HG02970 (cell line): ENCODE measurements around the gene TAOK1.

Experiments used
- ATAC-seq: cut with Tn5 transposase; IDR thresholded peaks from one replicate; pipeline ENCODE4 v1.9.1; 2021; ENCODE audit warnings: mild to moderate bottlenecking, moderate library complexity, moderate number of reproducible peaks; ENCODE audit not compliant: unreplicated experiment, low FRiP score

TAOK1 gene

DNA sequence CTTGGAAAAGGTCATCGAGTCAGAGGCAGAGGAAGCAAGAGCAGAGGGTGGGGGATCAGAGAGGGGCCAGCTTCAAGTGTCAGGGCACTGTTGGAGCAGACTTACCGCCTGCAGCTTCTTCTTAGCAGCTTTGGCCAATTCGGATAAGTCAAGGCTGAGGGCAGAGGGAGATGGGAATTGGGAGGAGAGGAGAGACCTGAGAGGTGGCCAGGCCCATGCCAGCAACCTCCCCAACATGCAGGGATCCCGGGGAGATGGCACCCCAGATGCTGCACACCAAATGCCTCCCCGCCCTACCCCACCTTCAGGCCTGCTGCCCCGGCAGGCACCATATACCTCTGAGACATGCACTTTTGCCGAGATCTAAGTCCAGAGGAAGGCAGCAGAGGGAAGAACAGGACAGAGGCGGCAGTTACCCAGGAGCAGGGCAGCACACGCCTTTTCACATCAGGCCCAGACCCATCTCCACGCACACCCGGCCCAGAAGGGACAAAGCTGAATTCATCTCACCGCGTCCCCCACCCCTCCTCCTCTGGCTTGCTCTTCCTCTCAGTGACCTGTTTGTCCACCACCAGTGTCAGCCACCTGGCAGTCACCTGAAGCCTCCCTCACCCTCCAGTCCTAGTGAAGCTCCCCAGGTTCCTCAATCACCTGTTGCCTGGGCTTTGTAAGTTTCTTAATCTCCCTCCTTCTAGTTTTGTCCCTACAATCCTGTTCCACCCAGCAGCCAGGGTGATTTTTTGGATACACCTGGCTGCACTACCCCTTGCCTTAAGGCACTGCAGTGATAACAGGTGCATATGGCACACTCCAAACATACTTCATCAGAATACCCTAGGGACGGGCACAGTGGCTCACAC, 188.7 kb downstream of the TAOK1 start:
- no peak for ATAC-seq

DNA sequence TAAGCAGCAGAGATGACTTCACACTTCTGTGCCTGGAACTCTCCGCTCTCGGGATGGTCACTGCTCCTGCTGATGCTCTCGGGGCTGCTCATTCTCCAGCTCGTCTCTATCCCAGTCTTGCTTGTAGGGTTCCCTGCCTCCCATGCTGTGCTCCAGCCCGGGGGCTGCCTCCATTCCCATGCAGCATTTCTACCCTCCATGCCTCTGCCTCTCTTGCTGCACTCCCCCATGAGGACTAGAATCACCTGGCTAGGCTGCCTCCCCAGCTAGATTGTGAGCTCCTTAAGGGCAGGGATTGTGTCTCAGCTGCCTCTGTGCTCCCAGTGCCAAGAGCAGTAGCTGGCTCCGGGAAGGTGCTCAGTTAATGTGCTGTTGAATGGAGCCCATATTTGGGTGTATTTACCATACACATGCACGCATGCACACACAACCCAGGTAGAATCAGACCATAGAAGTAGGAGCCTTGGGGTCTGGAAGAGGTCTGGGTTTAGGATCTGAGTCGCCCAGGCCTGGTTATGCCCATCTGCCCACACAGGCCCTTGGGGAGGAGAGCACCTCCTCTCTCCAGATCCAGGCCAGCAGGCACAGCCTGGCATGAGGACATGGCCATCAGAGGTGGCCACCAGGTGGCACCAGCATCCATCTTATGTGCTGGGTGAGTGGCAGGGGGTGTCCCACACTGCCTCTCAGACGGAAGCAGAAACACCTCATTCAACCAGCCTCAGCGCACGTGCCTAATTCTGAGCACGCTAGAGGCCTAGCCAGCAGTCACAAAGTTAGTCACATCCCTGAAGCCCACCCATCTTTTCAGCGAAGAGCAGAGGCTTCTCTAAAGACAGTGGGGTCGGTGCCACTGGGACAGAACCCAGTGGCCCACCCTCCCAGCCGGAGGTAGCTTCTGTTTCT, 190.0 kb downstream of the TAOK1 start:
- peak; percentile 71 for ATAC-seq

DNA sequence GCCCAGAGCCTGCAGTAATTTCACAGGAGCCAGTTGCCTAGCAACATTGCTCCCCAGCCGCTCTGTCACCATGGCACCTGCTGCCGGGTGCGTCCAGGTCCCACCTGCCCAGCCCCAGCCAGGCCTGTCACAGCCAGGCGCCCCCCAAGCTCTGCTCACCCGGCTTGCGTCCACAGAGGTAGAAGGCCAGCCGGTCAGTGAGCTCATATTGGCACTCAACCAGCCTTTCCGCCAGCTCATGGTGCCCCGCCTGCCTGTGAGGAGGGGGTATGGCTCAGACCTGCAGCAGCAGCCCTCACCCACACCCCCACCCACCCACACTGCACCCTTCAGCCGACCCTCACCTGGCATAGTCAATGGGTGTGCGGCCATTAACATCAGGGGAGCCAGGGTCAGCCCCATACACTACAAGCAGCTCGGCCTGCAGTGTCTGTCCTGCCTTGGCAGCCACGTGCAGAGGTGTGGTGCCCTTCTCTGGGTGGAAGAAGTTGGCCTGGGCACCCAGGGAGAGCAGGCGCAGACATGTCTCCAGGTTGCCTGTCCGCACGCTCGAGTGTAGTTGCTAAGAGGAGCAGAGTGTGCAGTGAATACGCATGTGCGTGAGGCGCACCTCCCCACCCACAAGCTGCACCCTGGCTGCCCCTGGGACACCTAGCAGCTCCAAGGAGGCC, 191.6 kb downstream of the TAOK1 start:
- no peak for ATAC-seq

DNA sequence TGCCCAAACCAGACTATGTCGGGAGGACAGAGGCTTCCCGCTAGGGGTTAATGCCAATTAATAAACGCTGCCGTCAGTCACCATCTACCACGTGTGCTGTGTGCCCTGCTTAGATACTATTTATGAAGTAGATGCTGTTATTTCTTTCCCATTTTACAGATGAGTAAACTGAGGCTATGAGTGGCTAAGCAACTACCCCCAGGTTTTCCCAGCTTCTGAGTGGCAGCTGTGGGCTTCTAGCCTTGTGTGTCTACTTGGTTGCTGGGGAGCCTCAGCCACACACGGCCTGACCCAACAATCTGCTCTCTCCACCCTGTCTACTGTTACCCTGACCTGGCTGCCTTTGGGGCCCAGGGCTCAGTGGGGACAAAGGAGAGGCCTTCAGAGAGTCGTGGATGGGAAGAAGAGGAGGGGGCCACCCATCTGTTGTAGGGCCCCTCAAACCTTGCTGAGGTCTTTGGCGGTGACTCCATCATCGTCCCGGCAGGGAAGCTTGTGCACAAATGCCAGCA, 192.1 kb downstream of the TAOK1 start:
- ATAC-seq: no peak

DNA sequence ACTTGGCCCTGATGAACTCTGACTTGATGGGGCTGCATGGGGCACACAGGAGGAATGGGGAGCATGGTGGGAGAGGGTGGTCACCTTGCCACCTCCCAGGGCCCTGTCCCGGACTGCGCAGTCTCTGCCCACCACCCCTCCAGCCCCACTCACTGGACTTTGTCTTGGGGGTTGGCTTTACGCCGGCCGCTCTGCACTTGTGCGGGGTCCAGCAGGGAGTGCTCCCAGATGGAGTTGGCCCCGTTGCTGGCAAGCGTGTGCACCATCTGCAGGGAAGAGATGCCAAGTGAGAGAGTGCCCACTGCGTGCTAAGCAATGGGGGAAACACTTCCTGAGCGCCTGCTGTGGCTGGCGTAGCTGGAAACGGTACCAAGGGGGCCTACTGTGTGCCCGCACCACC, 192.6 kb downstream of the TAOK1 start:
- ATAC-seq: no peak

DNA sequence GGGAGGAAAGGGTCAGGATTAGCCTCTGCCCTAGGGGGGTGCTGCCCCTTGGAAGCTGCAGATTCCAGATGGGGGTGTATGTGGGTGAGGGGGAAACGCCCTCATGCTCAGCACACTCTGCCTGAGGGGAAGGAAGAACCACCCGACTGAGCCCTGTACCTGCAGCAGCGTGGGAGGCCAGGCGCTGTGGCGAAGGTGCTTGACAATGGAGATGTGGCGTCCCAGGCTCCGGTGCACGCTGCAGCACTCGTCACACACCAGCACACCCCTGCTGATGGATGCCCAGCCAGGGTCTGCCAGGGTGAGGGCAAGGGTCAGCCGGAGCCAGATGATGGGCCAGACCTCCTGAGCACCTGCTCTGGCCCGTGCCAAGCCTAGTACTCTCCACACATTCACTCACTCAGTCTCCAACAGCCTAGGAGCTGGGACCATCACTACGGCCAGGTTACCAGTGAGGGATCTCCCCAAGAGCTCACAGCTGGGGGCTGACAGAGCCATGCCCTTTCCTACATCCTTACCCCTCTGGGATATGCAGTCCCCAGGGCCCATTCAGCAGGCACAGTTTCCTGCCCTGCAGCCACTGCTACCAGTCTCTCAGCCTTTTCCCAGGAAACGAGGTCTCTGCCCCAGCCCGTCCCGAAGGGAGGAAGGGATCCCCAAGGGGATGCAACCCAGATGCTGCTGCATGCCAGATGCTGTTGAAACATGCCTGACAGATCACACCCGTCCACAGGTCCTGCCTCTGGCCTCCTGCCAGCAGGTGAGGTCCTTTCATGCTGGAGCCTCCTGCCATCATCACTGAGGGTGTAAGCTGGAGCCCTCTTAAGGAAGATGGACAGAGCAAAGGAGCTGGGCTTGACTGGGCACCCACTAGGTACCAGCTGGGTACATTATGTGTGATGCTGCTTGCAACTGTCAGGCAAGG, 193.4 kb downstream of the TAOK1 start:
- ATAC-seq: no peak

DNA sequence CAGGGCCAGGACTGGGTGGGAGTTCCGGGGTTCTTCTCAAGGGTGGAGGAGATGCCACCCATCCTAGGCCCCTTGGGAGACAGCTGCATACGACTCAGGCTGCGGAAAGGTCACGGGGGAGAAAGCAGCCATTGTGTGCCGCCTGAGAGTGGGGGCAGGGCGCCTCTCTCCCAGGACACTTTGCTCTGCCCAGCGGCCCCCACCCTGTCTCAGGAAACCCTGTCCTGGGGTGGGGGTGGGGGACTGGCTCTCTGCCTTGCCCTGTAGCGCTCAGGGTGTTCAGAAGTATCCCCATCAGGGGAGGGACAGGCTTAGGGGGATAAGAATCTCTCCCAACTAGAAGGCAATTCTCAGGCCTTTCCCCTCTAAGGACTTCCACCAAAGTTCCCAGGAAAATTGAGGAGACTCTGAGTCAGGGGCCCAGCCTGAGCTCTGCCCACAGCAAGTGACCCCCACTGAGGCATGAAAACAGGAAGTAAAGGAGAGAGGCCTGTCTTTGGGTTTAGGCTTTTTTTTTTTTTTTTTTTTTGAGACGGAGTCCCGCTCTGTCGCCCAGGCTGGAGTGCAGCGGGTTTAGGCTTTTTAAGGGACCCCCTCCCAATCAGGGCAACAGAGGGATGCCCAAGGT, 194.4 kb downstream of the TAOK1 start:
- ATAC-seq: no peak

DNA sequence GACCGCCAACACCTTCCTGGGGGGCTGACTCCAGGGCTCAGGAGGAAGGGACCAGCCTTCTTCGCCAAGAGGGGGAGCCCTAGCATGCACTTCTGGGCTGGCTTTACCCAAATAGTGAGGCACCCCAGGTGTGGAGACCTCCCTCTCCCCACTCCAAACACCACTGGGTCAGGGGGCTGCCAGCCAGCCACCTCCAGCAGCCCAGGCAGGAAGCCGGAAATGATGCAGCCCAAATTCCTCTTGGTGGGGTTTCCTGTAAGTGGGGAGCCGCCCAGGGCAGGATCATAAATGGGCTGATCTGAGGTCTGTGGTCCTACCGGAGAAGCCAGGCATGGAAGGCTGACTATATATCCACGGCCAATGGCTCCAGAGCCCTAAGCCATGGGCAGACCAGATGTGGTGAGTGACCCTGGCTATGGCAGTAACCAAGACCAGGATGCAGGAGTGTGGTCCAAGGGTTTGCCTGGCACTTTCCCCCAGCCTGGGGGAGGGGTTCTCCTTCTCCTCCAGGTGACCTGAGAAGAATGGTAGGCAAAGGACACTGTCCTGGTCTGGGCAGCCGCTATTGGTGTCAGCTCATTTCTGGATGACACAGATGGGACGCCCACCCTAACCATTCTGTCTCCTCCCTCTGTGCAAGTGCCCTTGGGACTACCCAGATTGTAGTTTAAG, 195.1 kb downstream of the TAOK1 start:
- ATAC-seq: no peak

DNA sequence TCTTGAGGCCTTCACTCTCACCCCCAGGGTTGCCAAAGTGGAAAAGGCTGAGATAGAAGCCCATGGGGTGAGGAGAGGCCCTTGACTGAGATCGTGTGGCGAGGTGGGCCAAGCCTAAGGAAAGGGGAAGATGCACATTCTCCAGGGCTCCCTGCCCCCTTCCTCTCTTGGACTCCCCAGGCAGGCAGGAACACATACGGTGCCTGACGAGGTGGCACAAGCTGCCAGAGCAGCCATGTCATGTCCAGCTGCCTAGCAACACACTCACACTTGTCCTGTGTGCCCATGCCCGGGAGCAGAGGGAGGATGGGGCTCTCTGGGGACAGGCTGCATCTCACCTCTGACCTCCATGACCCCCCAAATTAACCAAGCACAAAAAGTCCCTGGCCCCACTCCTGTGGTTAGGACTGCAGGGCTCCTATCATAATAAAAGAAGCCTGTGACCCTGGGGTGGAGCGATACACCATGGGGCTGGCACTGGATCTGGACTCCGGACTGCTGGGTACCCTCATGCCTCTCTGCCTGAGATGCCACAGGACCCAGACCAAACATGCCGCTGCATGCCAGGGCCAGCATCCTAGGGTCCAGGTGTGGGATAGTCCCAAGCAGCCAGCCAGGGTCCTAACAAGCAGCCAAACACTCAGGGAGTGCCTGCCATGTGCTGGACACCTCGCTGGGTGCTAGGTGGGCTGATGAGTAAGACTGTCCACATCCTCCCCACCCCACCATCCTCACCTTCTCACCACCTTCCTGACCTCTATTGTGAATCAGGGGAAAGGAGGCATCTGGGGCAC, 196.7 kb downstream of the TAOK1 start:
- no peak for ATAC-seq

DNA sequence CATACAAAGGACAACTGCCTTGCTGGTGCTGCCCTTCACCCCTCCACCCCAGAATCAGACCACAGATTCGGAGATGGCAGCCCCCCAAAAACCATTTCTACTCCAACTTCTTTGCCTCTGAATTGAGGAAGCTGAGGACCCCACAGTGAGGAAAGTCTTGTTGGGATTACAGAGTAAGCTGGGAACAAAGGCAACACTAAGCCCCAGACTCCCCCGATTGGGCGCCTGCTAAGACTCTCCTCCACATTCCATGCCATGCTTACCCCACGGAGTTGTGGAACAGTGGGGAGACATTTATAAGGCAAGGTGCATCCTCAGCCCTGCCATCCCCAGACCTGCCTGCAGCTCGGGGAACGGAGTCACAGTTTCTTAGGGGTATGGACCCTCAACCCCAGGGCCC, 197.4 kb downstream of the TAOK1 start:
- no peak for ATAC-seq

DNA sequence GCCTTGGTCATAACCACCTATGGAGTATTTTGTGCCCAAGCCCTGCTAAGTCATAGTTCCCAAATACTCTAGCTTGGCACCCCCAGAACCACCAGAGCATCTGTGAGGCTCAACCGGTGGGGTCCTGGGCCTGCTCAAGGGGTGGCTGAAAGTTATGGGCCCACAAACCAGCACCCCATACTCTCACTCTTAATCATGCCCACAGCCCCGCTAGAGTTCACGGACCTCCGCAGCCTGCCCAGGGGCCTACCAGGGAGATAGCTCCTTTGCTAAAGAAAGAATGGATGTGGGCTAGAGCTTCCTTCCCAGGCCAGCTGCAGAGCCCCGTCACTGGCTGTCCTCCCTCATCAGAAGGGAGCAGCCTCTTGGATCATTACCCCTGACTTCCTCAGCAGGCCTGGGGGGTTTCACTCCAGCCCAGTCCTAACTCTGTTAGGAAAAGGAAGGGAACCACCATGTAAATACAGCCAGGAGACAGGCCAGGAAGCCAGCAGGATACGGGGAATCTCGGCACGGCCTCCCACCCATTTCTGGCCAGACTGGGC, 197.9 kb downstream of the TAOK1 start:
- ATAC-seq: no peak

DNA sequence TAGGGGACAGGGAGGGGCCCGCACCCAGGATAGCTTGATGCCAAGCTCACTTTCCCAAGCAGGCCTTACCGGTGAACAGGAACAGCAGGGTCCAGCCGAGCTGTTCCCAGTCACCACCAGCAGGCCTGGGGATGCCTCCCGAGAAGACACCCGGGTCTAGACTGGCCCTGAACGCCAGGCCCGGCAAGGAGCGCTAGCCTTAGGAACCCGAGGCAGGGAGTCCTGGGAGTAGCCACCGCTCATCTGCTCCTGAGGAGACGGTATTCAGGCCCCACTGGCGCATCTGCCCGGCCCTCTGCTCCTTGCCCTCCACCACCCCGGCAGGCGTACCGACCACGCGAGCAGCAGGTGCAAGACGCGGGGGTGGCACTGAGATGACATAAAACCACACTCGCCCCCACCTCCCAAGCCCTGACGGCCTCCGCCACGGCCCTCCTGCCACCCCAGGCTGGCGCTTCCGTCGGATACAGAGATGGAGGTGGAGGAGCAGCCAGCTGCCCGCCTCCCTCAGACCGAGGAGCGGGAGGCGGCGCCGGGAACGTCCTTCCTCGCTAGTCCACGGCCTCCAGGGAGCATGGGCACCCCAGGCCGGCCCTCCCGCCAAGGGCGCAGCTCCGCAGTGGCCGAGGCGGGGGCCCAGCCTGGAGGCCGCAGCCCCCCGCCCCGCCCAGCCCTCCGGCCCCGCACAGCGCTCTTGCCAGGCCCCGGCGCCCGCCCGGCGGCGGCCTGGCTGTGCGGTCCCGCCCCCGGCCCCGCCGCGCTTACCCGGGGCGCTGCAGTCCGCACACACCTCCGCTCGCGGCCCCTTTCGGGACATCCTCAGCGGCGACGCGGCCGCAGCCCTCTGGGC, 198.6 kb downstream of the TAOK1 start:
- ATAC-seq: peak; percentile 5

DNA sequence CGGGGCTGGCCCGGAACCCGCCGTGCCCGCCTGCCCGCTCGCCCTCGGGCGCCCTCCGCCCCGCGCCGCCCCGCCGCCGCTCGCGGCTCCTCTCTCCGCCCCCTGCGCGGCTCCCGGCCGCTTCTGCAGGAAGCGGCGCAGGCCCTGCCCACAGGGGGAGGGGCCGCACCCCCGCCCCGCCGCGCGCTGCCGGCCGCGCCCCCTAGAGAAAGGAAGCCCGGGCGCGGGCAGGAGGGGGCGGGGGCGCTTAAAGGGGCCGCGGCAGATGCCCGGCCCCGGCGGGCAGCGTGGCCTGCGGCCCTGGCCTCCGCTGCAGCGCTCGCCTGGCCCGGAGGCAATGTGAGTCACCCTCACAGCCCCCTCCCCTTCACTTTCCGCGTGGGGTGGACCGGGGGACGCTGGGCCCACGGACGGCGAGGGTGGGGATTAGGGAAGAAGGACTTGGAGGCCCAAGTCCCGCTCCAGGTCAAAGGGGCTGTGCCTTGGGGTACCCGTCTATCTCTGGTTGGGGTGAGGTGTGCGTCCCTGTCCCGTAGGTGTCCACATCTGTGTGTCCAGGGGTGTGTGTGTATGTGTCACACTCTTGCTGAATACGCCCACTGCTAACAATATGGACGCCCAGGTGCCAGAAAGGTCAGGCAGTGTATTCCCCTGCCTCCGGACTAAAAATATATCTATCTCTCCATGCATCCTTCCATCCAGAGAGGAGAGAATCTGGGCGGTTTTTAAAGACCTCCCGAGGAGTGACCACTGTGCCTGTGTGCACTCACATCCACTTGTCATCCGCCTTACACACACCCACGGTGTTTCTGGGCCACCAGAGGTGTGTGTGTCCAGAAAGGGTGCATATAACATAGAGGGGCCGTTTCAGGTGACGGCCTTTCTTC, 199.6 kb downstream of the TAOK1 start, which contains the start of gene GIT1:
Gene GIT1 (minus strand): TSS at position 125 of the 887 bp plus-strand sequence. CDS start 270 bp downstream, outside the sequence.
- ATAC-seq: peak; percentile 63

DNA sequence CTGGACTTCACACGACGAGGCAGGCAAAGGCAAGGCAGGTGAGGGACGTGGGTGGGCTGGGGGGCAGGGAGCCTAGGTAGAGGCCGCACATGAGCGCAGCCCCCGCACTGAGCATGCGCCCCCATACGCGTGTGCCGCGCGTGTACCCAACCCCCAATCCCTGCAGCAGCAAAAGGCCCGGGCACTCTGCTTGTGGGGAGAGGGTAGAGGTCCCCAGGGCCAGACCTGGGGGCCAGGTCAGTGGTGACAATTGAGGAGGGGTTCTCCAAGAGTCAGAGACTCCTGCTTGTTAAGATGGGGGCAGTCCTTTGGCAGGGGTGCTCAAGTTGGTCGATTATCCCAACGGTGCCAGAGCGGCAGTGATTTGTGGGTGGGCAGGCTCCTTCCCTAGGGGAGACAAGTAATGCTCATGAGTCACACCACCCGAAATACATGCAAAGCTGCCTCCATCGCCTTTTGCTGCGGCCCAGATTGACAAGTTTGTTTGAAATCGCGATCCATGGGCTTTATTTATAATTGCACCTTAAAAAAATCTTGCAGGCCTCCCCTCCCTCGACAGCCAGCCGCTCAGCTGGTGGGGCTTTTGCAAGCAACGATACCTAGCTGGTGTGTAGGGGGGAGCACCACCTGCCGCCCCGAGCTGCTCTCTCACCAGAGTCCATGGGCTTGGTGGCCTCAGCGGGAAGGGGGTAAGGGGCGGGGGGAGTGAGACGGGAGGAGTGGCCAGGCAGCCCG, 200.4 kb downstream of the TAOK1 start:
- ATAC-seq: no peak

DNA sequence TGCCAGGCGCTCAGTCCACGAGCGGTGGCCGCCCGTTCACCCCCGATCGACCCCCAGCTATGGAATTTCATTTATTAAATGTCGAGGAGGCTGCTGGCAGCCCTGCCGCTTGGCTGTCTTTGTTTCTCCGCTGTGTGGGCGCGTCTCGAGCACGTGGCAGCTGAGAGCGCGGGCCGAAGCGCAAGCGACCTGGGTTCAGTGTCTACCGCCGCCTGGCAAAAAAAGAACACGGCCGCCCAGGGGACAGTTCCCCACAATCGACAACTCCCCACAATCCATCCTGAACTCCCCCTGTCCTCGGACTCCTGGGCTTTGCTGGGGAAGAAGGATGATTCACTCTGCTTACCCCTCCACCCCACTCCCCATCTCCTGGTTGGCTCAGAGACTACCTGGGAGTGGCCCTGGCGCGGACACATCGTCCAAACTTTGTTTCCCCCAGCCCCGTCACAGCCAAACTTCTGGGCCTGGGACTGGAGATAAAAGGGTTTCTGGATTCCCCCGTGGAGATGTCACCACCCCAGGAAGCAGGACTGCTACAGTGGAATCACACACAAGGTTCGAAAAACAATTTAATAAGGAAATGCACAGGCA, 201.1 kb downstream of the TAOK1 start:
- ATAC-seq: no peak
